Activated CD4-positive, alpha-beta T cell treated with anti-CD3 and anti-CD28 coated beads, Interleukin-2, amount 10 ng/mL, durations not matched to agents 7 days and 5 days (primary cell): ENCODE measurements around the gene KICS2. TPM values are rescaled to one million over a fixed set of nuclear protein-coding genes. Genes with fewer than 3 reads are reported as not detected.
"Not testable (repeated sequence)": the region's sequence is repeated elsewhere in the genome, so short reads cannot be mapped to it uniquely, and the experiment has no call there.

Experiments
- CTCF ChIA-PET: fragments of 350-600 bp; sonication (Branson Sonifier 250); formaldehyde crosslinking; loops from one replicate; lab custom pipeline; 2021; ENCODE audit warnings: antibody characterized with exemption; lab: Charles Lee
- POLR2A ChIA-PET: fragments of 350-600 bp; sonication (Branson Sonifier 250); formaldehyde crosslinking; loops from one replicate; lab custom pipeline; 2021; ENCODE audit warnings: antibody characterized with exemption; lab: Charles Lee
- DNase-seq: peaks from one replicate; pipeline ENCODE4 v3.0.0-alpha.2; 2020
- H3K27ac Mint-ChIP-seq: one replicate; pipeline ENCODE4 v1.8.0; 2021; ENCODE audit warnings: mild to moderate bottlenecking, moderate library complexity, mixed read lengths
- H3K27me3 Mint-ChIP-seq: one replicate; pipeline ENCODE4 v1.8.0; 2021; ENCODE audit warnings: mixed read lengths
- H3K36me3 Mint-ChIP-seq: one replicate; pipeline ENCODE4 v1.8.0; 2021; ENCODE audit warnings: low read depth, mixed read lengths
- H3K4me1 Mint-ChIP-seq: one replicate; pipeline ENCODE4 v1.8.0; 2021; ENCODE audit warnings: mixed read lengths
- H3K4me3 Mint-ChIP-seq: one replicate; pipeline ENCODE4 v1.8.0; 2021; ENCODE audit warnings: mild to moderate bottlenecking, moderate library complexity, mixed read lengths
- H3K9me3 Mint-ChIP-seq: one replicate; pipeline ENCODE4 v1.8.0; 2021; ENCODE audit warnings: mixed read lengths
- total RNA-seq, 2 experiments: library from RNA; stranded (reverse); gene quantifications; one replicate each; pipeline ENCODE4 v1.2.3, GENCODE V29; 2021

The KICS2 gene
- total RNA-seq, 2 experiments from 2014 or later, result 8.4 to 8.7 TPM

- Mint-ChIP-seq H3K36me3 (no peaks in the 10 kb centered on the region), H3K27ac (no peak overlapping the region), H3K4me1 (no peaks in the 10 kb centered on the region), H3K4me3 (no peak overlapping the region), H3K9me3 (no peaks in the 10 kb centered on the region), H3K27me3 (peaks cover 10% of the 10 kb centered on the region)
- CTCF ChIA-PET, result no interaction called here
- no peak for DNase-seq
- POLR2A ChIA-PET, result interaction anchor here (0.6 kb wide), 1 partner anchor 307 kb away, joined by 3 read pairs; no protein-coding TSS in a partner anchor
Measured at GRCh38 chr12:64237382-64237781, 15.3 kb upstream of the KICS2 start.

- Mint-ChIP-seq H3K4me3 (no peak overlapping the region), H3K9me3 (no peaks in the 10 kb centered on the region), H3K27me3 (peaks cover 10% of the 10 kb centered on the region), H3K4me1 (no peaks in the 10 kb centered on the region), H3K36me3 (no peaks in the 10 kb centered on the region), H3K27ac (no peak overlapping the region)
- ChIA-PET CTCF (no interaction called here), POLR2A (no interaction called here)
- no peak for DNase-seq
Measured at GRCh38 chr12:64236549-64236948, 14.5 kb upstream of the KICS2 start.

- H3K36me3 Mint-ChIP-seq, result no peaks in the 10 kb centered on the region
- H3K4me3 Mint-ChIP-seq, result no peak overlapping the region
- H3K27ac Mint-ChIP-seq, result no peak overlapping the region
- CTCF ChIA-PET, result no interaction called here
- POLR2A ChIA-PET, result no interaction called here
- no peaks in the 10 kb centered on the region for H3K4me1 Mint-ChIP-seq
- no peak for DNase-seq
- peaks cover 19% of the 10 kb centered on the region for H3K27me3 Mint-ChIP-seq
- H3K9me3 Mint-ChIP-seq, result no peaks in the 10 kb centered on the region
Measured at GRCh38 chr12:64232196-64232595, 10.1 kb upstream of the KICS2 start.

- Mint-ChIP-seq H3K4me3 (no peak overlapping the region), H3K27ac (no peak overlapping the region), H3K27me3 (peaks cover 22% of the 10 kb centered on the region), H3K4me1 (no peaks in the 10 kb centered on the region), H3K36me3 (no peaks in the 10 kb centered on the region), H3K9me3 (no peaks in the 10 kb centered on the region)
- CTCF ChIA-PET, result interaction anchor here (0.6 to 1.0 kb wide), 2 partner anchors 9 to 1411 kb away, joined by 3 to 4 read pairs; no protein-coding TSS in a partner anchor
- POLR2A ChIA-PET, result no interaction called here
- no peak for DNase-seq
Measured at GRCh38 chr12:64229796-64230195, 7.7 kb upstream of the KICS2 start.

GRCh38 chr12:64229240-64229639 is 7.1 kb upstream of the KICS2 start:
- H3K36me3 Mint-ChIP-seq, result no peaks in the 10 kb centered on the region
- peaks cover 21% of the 10 kb centered on the region for H3K27me3 Mint-ChIP-seq
- no peak for DNase-seq
- H3K27ac Mint-ChIP-seq, result no peak overlapping the region
- POLR2A ChIA-PET, result no interaction called here
- H3K9me3 Mint-ChIP-seq, result no peaks in the 10 kb centered on the region
- no peak overlapping the region for H3K4me3 Mint-ChIP-seq
- CTCF ChIA-PET, result interaction anchor here (0.6 kb wide), 1 partner anchor 1410 kb away, joined by 4 read pairs; no protein-coding TSS in a partner anchor
- H3K4me1 Mint-ChIP-seq, result no peaks in the 10 kb centered on the region

GRCh38 chr12:64225626-64226025 is 3.5 kb upstream of the KICS2 start:
- Mint-ChIP-seq H3K4me1 (peaks cover 16% of the 10 kb centered on the region), H3K9me3 (no peaks in the 10 kb centered on the region), H3K36me3 (no peaks in the 10 kb centered on the region), H3K27ac (no peak overlapping the region), H3K4me3 (no peak overlapping the region), H3K27me3 (peaks cover 19% of the 10 kb centered on the region)
- ChIA-PET POLR2A (no interaction called here), CTCF (no interaction called here)
- DNase-seq, result no peak

- H3K36me3 Mint-ChIP-seq, result no peaks in the 10 kb centered on the region
- DNase-seq, result peak; percentile 54
- H3K4me1 Mint-ChIP-seq, result peaks cover 41% of the 10 kb centered on the region
- H3K27me3 Mint-ChIP-seq, result peaks cover 8% of the 10 kb centered on the region
- peak overlapping the region; percentile 97 for H3K27ac Mint-ChIP-seq
- H3K9me3 Mint-ChIP-seq, result no peaks in the 10 kb centered on the region
- peak overlapping the region; percentile 98 for H3K4me3 Mint-ChIP-seq
- ChIA-PET CTCF (interaction anchor here (1.2 kb wide), 1 partner anchor 17 kb away, joined by 3 read pairs; no protein-coding TSS in a partner anchor), POLR2A (no interaction called here)
Measured at GRCh38 chr12:64221651-64222008, 466 bp downstream of the KICS2 start.

GRCh38 chr12:64220046-64220445 is 2.0 kb downstream of the KICS2 start:
- no peak for DNase-seq
- Mint-ChIP-seq H3K4me3 (no peak overlapping the region), H3K9me3 (no peaks in the 10 kb centered on the region), H3K27ac (no peak overlapping the region), H3K4me1 (peaks cover 41% of the 10 kb centered on the region), H3K27me3 (no peaks in the 10 kb centered on the region), H3K36me3 (peaks cover 3% of the 10 kb centered on the region)
- ChIA-PET POLR2A (no interaction called here), CTCF (no interaction called here)

- Mint-ChIP-seq H3K27ac (peak overlapping the region; percentile 79), H3K36me3 (peaks cover 4% of the 10 kb centered on the region), H3K9me3 (no peaks in the 10 kb centered on the region), H3K27me3 (no peaks in the 10 kb centered on the region), H3K4me3 (peak overlapping the region; percentile 34), H3K4me1 (peaks cover 41% of the 10 kb centered on the region)
- POLR2A ChIA-PET, result interaction anchor here (0.6 kb wide), 1 partner anchor 365 kb away, joined by 6 read pairs; no protein-coding TSS in a partner anchor
- no peak for DNase-seq
- CTCF ChIA-PET, result interaction anchor here (0.7 to 1.8 kb wide), 2 partner anchors 16 to 425 kb away, joined by 3 to 11 read pairs; no protein-coding TSS in a partner anchor
Measured at GRCh38 chr12:64219145-64219544, 3.0 kb downstream of the KICS2 start.

GRCh38 chr12:64218597-64218996 is 3.5 kb downstream of the KICS2 start:
- Mint-ChIP-seq H3K36me3 (peaks cover 10% of the 10 kb centered on the region), H3K4me1 (peaks cover 41% of the 10 kb centered on the region), H3K27ac (peak overlapping the region; percentile 57), H3K27me3 (no peaks in the 10 kb centered on the region), H3K4me3 (peak overlapping the region; percentile 42), H3K9me3 (no peaks in the 10 kb centered on the region)
- ChIA-PET POLR2A (interaction anchor here (0.6 kb wide), 1 partner anchor 366 kb away, joined by 6 read pairs; no protein-coding TSS in a partner anchor), CTCF (interaction anchor here (0.6 to 1.8 kb wide), 4 partner anchors 8 to 425 kb away, joined by 3 to 11 read pairs (median 3); no protein-coding TSS in a partner anchor)
- no peak for DNase-seq

- H3K9me3 Mint-ChIP-seq, DNase-seq, H3K27me3 Mint-ChIP-seq, POLR2A ChIA-PET, H3K27ac Mint-ChIP-seq, CTCF ChIA-PET, H3K36me3 Mint-ChIP-seq, H3K4me3 Mint-ChIP-seq: not testable (repeated sequence)
- H3K4me1 Mint-ChIP-seq, result peaks cover 38% of the 10 kb centered on the region
Measured at GRCh38 chr12:64217643-64218042, 4.5 kb downstream of the KICS2 start.

- Mint-ChIP-seq H3K36me3 (peaks cover 18% of the 10 kb centered on the region), H3K4me1 (peaks cover 31% of the 10 kb centered on the region), H3K4me3 (no peak overlapping the region), H3K27me3 (no peaks in the 10 kb centered on the region), H3K27ac (no peak overlapping the region), H3K9me3 (no peaks in the 10 kb centered on the region)
- no peak for DNase-seq
- ChIA-PET POLR2A (no interaction called here), CTCF (interaction anchor here (0.5 to 1.2 kb wide), 4 partner anchors 9 to 1194 kb away, joined by 3 to 4 read pairs (median 4); no protein-coding TSS in a partner anchor)
Measured at GRCh38 chr12:64216239-64216638, 5.9 kb downstream of the KICS2 start.

GRCh38 chr12:64212119-64212746 is 9.9 kb downstream of the KICS2 start:
- Mint-ChIP-seq H3K27me3 (no peaks in the 10 kb centered on the region), H3K4me3 (no peak overlapping the region), H3K4me1 (no peaks in the 10 kb centered on the region), H3K9me3 (no peaks in the 10 kb centered on the region), H3K36me3 (peaks cover 20% of the 10 kb centered on the region), H3K27ac (no peak overlapping the region)
- CTCF ChIA-PET, result no interaction called here
- POLR2A ChIA-PET, result no interaction called here
- DNase-seq, result no peak
